ENCODE measurements around the gene ALOX5.

DNA sequence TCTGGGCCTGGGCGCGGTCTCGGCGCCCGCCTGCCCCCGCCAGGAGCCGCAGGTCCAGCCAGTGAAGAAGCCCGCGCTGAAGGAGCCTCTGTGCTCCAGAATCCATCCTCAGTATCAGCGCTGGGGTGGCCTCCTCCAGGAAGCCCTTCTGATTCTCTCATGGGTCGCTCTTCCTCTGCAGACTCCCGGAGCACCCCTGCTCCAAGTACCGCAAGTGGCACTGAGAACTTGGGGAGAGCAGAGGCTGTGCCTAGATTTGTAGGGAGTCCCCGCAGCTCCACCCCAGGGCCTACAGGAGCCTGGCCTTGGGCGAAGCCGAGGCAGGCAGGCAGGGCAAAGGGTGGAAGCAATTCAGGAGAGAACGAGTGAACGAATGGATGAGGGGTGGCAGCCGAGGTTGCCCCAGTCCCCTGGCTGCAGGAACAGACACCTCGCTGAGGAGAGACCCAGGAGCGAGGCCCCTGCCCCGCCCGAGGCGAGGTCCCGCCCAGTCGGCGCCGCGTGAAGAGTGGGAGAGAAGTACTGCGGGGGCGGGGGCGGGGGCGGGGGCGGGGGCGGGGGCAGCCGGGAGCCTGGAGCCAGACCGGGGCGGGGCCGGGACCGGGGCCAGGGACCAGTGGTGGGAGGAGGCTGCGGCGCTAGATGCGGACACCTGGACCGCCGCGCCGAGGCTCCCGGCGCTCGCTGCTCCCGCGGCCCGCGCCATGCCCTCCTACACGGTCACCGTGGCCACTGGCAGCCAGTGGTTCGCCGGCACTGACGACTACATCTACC is at the start of gene ALOX5:
- no peak for TF ChIP-seq CTCF (IDR thresholded peaks at IDR 0.05)
- no peak for TF ChIP-seq POLR2A (IDR thresholded peaks at IDR 0.05)
- TF ChIP-seq EP300 (IDR thresholded peaks at IDR 0.05): no peak
- no peak for TF ChIP-seq POLR2AphosphoS5 (IDR thresholded peaks at IDR 0.05)

Measured in suprapubic skin (tissue), 4 donors.